DND-41 (cell line): ENCODE data around the gene PCNA.

Experiments
- ATAC-seq: fragments of 200-7000 bp; cut with Tn5 transposase; 3 replicates; pipeline ENCODE4 v1.9.1; 2021; ENCODE audit warnings: low read depth; ENCODE audit not compliant: insufficient read depth
- DNase-seq: peaks from one replicate; pipeline ENCODE4 v3.0.0-alpha.2; 2020
- H2AFZ ChIP-seq: 2 replicates; pipeline ENCODE4 v1.6.0; 2012; ENCODE audit warnings: low read depth, low read length
- H3K27ac ChIP-seq: 2 replicates; pipeline ENCODE4 v1.5.1; 2012; ENCODE audit warnings: low read length, inconsistent platforms
- H3K27me3 ChIP-seq: fragments of 200-600 bp; sonication (generic); 2 replicates; pipeline ENCODE4 v1.6.0; 2012; ENCODE audit warnings: low read length, mild to moderate bottlenecking, inconsistent platforms; ENCODE audit not compliant: insufficient read depth, poor library complexity
- H3K36me3 ChIP-seq: 2 replicates; pipeline ENCODE4 v1.5.1; 2012; ENCODE audit warnings: low read length, inconsistent platforms; ENCODE audit not compliant: insufficient read depth
- H3K4me1 ChIP-seq: 2 replicates; pipeline ENCODE4 v1.5.1; 2012; ENCODE audit warnings: mild to moderate bottlenecking, low read length; ENCODE audit not compliant: insufficient read depth
- H3K4me2 ChIP-seq: 2 replicates; pipeline ENCODE4 v1.6.0; 2012; ENCODE audit warnings: mild to moderate bottlenecking, moderate library complexity, low read length, inconsistent platforms; ENCODE audit not compliant: insufficient read depth
- H3K4me3 ChIP-seq, 2 experiments: fragments of 200-600 bp in 1 of 2; shearing (Covaris generic) in 1 of 2; 2 replicates each; pipeline ENCODE4 v1.5.1; 2012 to 2016; ENCODE audit warnings: inconsistent platforms in 2 of 2, low read length in 2 of 2, mild to moderate bottlenecking in 2 of 2, low read depth in 1 of 2, moderate library complexity in 1 of 2
- H3K79me2 ChIP-seq: 2 replicates; pipeline ENCODE4 v1.6.0; 2012; ENCODE audit warnings: low read length, inconsistent platforms; ENCODE audit not compliant: insufficient read depth
- H3K9ac ChIP-seq: 2 replicates; pipeline ENCODE4 v1.6.0; 2012; ENCODE audit warnings: low read depth, mild to moderate bottlenecking, inconsistent platforms, low read length, moderate library complexity
- H3K9me3 ChIP-seq: 2 replicates; pipeline ENCODE4 v1.5.1; 2012; ENCODE audit warnings: low read length, moderate library complexity, mild to moderate bottlenecking, inconsistent platforms; ENCODE audit not compliant: insufficient read depth, severe bottlenecking
- H4K20me1 ChIP-seq: 2 replicates; pipeline ENCODE4 v1.6.0; 2012; ENCODE audit warnings: low read length; ENCODE audit not compliant: insufficient read depth
- CTCF ChIP-seq: IDR thresholded peaks from 2 replicates; pipeline ENCODE4 v1.5.1; 2012; ENCODE audit warnings: borderline replicate concordance, low read length, moderate library complexity, mild to moderate bottlenecking; ENCODE audit not compliant: poor library complexity, severe bottlenecking; ENCODE audit errors: extremely low read depth
- EZH2 ChIP-seq: IDR thresholded peaks from 3 replicates; pipeline ENCODE4 v1.6.1; 2012; ENCODE audit warnings: borderline replicate concordance, low read depth, mild to moderate bottlenecking, moderate library complexity, low read length, inconsistent platforms; ENCODE audit not compliant: severe bottlenecking

PCNA gene

DNA sequence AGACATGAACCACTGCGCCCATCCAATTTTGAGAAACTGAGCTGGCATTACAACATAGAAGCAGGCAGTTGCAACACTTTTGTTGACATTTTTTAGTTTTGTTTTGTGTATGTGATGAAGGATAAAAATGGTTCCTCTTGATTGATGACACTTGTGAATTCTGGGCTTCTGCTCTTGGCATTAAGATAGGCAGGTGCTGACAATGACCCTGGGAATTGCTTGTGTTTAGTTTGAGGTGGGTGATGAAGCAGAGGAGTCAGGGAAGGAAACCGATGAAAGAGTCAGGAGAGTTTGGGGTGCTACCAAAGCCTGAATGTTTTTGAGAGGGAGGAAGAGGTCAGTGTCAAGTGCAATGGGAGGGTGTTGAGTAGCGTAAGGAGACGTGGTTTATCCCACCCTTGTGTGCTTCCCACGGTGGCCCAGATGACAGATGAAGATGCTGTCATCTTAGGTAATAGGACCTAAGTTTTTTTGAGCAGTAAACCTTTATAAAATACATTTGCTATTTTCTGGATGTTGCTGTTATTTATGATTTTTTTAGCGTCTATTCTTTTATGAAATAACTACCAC, 26.4 kb upstream of the PCNA start:
- no peak overlapping the region for H3K4me2 ChIP-seq
- no peaks in the 10 kb centered on the region for H3K9me3 ChIP-seq
- H3K9ac ChIP-seq, result no peak overlapping the region
- H2AFZ ChIP-seq, result no peak overlapping the region
- TF ChIP-seq EZH2 (no peak), CTCF (no peak)
- H3K4me1 ChIP-seq, result peaks cover 9% of the 10 kb centered on the region
- peaks cover 61% of the 10 kb centered on the region for H4K20me1 ChIP-seq
- H3K27me3 ChIP-seq, result no peaks in the 10 kb centered on the region
- ATAC-seq (no peak), DNase-seq (no peak)
- peaks cover 97% of the 10 kb centered on the region for H3K79me2 ChIP-seq
- H3K4me3 ChIP-seq, result no peak overlapping the region
- H3K27ac ChIP-seq, result no peak overlapping the region
- H3K36me3 ChIP-seq, result peaks cover 11% of the 10 kb centered on the region

DNA sequence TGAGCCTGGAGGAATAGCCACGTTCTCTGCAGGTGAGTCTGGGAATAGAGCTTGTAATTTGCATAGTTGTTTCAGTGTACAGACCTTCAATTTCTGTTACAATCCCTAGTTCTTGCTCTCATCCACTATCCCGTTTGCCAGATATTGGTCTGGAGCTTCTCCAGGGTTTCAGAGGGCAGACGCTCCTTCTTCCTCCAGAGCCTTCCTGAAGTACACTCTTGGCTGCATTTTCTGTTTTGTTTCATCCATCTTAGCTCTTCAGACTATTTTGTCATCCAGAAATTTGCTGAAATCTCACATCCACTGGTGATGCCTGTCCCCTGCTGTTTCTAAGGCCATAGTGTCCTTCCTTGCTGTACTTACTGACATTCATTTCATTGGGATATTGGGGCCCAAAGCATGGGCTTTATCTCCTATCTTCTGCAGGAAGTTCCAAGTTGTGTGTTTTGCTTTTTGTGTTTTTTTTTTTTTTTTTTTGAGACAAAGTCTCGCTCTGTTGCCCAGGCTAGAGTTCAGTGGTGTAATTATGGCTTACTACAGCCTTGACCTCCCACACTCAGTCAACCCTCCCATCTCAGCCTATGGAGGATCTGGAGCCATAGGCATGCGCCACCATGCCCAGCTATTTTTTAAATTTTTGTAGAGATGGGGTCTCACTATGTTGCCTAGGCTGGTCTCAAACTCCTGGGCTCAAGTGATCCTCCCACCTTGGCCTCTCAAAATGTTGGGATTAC, 25.8 kb upstream of the PCNA start:
- Histone ChIP-seq H3K36me3 (peaks cover 11% of the 10 kb centered on the region), H2AFZ (no peak overlapping the region), H3K27me3 (no peaks in the 10 kb centered on the region), H3K9ac (no peak overlapping the region), H3K27ac (no peak overlapping the region), H3K4me2 (no peak overlapping the region), H4K20me1 (peaks cover 60% of the 10 kb centered on the region), H3K9me3 (no peaks in the 10 kb centered on the region), H3K79me2 (peaks cover 97% of the 10 kb centered on the region), H3K4me1 (peaks cover 9% of the 10 kb centered on the region), H3K4me3 (no peak overlapping the region)
- TF ChIP-seq EZH2 (no peak), CTCF (no peak)
- DNase-seq, result no peak
- no peak for ATAC-seq

DNA sequence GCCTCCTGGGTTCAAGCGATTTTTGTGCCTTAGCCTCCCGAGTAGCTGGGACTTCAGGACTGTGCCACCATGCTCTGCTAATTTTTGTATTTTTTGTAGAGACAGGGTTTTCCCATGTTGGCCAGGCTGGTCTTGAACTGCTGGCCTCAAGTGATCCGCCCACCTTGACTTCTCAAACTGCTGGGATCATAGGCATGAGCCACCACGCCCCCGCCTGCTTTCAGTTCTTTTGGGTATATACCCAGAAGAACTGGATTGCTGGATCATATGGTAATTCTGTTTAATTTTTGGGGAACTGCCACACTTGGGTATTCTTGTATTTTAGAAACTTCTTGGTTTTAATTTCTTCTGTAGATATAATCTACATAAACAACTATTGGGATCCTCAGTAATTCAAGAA, 24.1 kb upstream of the PCNA start:
- ATAC-seq (no peak), DNase-seq (no peak)
- H3K9me3 ChIP-seq, result no peaks in the 10 kb centered on the region
- peaks cover 97% of the 10 kb centered on the region for H3K79me2 ChIP-seq
- H3K9ac ChIP-seq, result no peak overlapping the region
- no peak overlapping the region for H3K27ac ChIP-seq
- peaks cover 9% of the 10 kb centered on the region for H3K4me1 ChIP-seq
- H3K4me3 ChIP-seq, result no peak overlapping the region
- H3K36me3 ChIP-seq, result peaks cover 11% of the 10 kb centered on the region
- H2AFZ ChIP-seq, result no peak overlapping the region
- TF ChIP-seq EZH2, result no peak
- TF ChIP-seq CTCF, result no peak
- peaks cover 66% of the 10 kb centered on the region for H4K20me1 ChIP-seq
- no peak overlapping the region for H3K4me2 ChIP-seq
- H3K27me3 ChIP-seq, result no peaks in the 10 kb centered on the region
